Measurements from ENCODE around the gene DOHH.

DNA sequence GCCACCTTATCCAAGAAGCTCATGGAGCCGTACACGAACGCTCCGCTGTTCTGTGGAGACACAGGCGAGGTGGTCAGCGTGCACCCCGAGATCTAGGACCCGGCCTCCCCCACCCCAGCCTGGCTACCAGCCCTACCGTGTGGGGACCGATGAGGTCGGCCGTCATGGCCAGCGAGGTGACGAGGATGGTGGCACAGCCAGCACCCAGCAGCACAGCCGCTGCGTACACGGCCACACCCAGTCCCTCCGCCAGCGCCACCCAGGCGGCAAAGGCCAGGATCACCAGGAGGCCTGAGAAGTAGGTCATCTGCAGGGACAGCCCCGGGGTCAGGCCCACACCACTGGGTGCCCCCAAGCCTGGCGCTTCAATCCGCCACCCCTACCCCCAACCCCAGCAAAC is 45.6 kb upstream of the DOHH start:
- TF ChIP-seq, protein P1, sequence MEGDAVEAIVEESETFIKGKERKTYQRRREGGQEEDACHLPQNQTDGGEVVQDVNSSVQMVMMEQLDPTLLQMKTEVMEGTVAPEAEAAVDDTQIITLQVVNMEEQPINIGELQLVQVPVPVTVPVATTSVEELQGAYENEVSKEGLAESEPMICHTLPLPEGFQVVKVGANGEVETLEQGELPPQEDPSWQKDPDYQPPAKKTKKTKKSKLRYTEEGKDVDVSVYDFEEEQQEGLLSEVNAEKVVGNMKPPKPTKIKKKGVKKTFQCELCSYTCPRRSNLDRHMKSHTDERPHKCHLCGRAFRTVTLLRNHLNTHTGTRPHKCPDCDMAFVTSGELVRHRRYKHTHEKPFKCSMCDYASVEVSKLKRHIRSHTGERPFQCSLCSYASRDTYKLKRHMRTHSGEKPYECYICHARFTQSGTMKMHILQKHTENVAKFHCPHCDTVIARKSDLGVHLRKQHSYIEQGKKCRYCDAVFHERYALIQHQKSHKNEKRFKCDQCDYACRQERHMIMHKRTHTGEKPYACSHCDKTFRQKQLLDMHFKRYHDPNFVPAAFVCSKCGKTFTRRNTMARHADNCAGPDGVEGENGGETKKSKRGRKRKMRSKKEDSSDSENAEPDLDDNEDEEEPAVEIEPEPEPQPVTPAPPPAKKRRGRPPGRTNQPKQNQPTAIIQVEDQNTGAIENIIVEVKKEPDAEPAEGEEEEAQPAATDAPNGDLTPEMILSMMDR (IDR thresholded peaks at IDR 0.05), result no peak
- TF ChIP-seq, protein P2, sequence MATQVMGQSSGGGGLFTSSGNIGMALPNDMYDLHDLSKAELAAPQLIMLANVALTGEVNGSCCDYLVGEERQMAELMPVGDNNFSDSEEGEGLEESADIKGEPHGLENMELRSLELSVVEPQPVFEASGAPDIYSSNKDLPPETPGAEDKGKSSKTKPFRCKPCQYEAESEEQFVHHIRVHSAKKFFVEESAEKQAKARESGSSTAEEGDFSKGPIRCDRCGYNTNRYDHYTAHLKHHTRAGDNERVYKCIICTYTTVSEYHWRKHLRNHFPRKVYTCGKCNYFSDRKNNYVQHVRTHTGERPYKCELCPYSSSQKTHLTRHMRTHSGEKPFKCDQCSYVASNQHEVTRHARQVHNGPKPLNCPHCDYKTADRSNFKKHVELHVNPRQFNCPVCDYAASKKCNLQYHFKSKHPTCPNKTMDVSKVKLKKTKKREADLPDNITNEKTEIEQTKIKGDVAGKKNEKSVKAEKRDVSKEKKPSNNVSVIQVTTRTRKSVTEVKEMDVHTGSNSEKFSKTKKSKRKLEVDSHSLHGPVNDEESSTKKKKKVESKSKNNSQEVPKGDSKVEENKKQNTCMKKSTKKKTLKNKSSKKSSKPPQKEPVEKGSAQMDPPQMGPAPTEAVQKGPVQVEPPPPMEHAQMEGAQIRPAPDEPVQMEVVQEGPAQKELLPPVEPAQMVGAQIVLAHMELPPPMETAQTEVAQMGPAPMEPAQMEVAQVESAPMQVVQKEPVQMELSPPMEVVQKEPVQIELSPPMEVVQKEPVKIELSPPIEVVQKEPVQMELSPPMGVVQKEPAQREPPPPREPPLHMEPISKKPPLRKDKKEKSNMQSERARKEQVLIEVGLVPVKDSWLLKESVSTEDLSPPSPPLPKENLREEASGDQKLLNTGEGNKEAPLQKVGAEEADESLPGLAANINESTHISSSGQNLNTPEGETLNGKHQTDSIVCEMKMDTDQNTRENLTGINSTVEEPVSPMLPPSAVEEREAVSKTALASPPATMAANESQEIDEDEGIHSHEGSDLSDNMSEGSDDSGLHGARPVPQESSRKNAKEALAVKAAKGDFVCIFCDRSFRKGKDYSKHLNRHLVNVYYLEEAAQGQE (IDR thresholded peaks at IDR 0.05; ENCODE audit: insufficient read depth in 1 of 2, low read depth in 2 of 2, low read length in 1 of 2), result no peak
- TF ChIP-seq POLR2AphosphoS5 (IDR thresholded peaks at IDR 0.05; ENCODE audit: low read depth, low read length), result no peak
- no peak for TF ChIP-seq TCF7L2 (IDR thresholded peaks at IDR 0.05; ENCODE audit: low read depth, low read length)
- TF ChIP-seq SIN3A (IDR thresholded peaks at IDR 0.05; ENCODE audit: borderline replicate concordance, insufficient read depth, low read depth, low read length), result no peak

Data from Panc1 (cell line).